KMS-11 (cell line): ENCODE measurements around the gene RBPJ.

Experiments
- H2AFZ ChIP-seq: fragments of 200-600 bp; sonication (generic); 2 replicates; pipeline ENCODE4 v1.6.1; 2016; ENCODE audit warnings: antibody characterized with exemption, mixed run types, low read depth
- H3K27ac ChIP-seq: fragments of 200-600 bp; sonication (generic); 2 replicates; pipeline ENCODE4 v1.6.1; 2016; ENCODE audit warnings: mild to moderate bottlenecking, mixed run types
- H3K27me3 ChIP-seq: fragments of 200-600 bp; sonication (generic); 2 replicates; pipeline ENCODE4 v1.6.1; 2017; ENCODE audit warnings: mild to moderate bottlenecking, low read depth, mixed run types, moderate library complexity; ENCODE audit not compliant: insufficient read depth
- H3K36me3 ChIP-seq: fragments of 200-600 bp; sonication (generic); 2 replicates; pipeline ENCODE4 v1.6.1; 2017; ENCODE audit warnings: mild to moderate bottlenecking, mixed run types; ENCODE audit not compliant: insufficient read depth
- H3K4me1 ChIP-seq: fragments of 200-600 bp; sonication (generic); 2 replicates; pipeline ENCODE4 v1.6.1; 2016; ENCODE audit warnings: mild to moderate bottlenecking, low read depth, mixed run types; ENCODE audit not compliant: poor library complexity, severe bottlenecking
- H3K4me2 ChIP-seq: fragments of 200-600 bp; sonication (generic); 2 replicates; pipeline ENCODE4 v1.7.0; 2016; ENCODE audit warnings: mild to moderate bottlenecking, mixed run types
- H3K4me3 ChIP-seq: fragments of 200-600 bp; sonication (generic); IDR thresholded peaks from 2 replicates; pipeline ENCODE4 v1.6.1; 2017; ENCODE audit warnings: low read depth, low read length, mixed read lengths; ENCODE audit not compliant: insufficient read depth
- H3K79me2 ChIP-seq: fragments of 200-600 bp; sonication (generic); 2 replicates; pipeline ENCODE4 v1.6.1; 2016; ENCODE audit warnings: low read depth, mixed run types; ENCODE audit not compliant: insufficient read depth
- H3K9ac ChIP-seq: fragments of 200-600 bp; sonication (generic); 2 replicates; pipeline ENCODE4 v1.6.1; 2016; ENCODE audit warnings: mild to moderate bottlenecking, mixed run types
- H4K20me1 ChIP-seq: fragments of 200-600 bp; sonication (generic); 2 replicates; pipeline ENCODE4 v1.6.1; 2016; ENCODE audit warnings: mild to moderate bottlenecking, mixed run types; ENCODE audit not compliant: insufficient read depth
- CTCF ChIP-seq: fragments of 200-600 bp; sonication (generic); conservative IDR thresholded peaks from 2 replicates; pipeline ENCODE4 v1.6.1; 2017; ENCODE audit warnings: low read depth, mild to moderate bottlenecking, antibody characterized with exemption, low read length, moderate library complexity, mixed read lengths

The RBPJ gene

GRCh38 chr4:26343038-26343398 is 22.2 kb downstream of the RBPJ start:
- H3K4me3 ChIP-seq: no peak overlapping the region
- TF ChIP-seq CTCF: no peak
- H3K4me1 ChIP-seq: peaks cover 8% of the 10 kb centered on the region
- no peak overlapping the region for H3K27ac ChIP-seq
- no peaks in the 10 kb centered on the region for H3K27me3 ChIP-seq
- H3K9ac ChIP-seq: no peak overlapping the region
- no peaks in the 10 kb centered on the region for H3K36me3 ChIP-seq
- no peak overlapping the region for H3K4me2 ChIP-seq
- no peak overlapping the region for H2AFZ ChIP-seq
- H4K20me1 ChIP-seq: no peaks in the 10 kb centered on the region; the same call in 1 of the 2 replicates
- peaks cover 40% of the 10 kb centered on the region; the same call in 1 of the 2 replicates for H3K79me2 ChIP-seq

GRCh38 chr4:26344901-26345564 is 24.2 kb downstream of the RBPJ start:
- H4K20me1 ChIP-seq: no peaks in the 10 kb centered on the region; the same call in 1 of the 2 replicates
- no peaks in the 10 kb centered on the region for H3K36me3 ChIP-seq
- TF ChIP-seq CTCF: no peak
- no peak overlapping the region for H3K9ac ChIP-seq
- no peak overlapping the region for H2AFZ ChIP-seq
- peaks cover 18% of the 10 kb centered on the region for H3K4me1 ChIP-seq
- H3K4me2 ChIP-seq: no peak overlapping the region
- H3K27ac ChIP-seq: no peak overlapping the region
- H3K79me2 ChIP-seq: peaks cover 44% of the 10 kb centered on the region; the same call in 1 of the 2 replicates
- H3K4me3 ChIP-seq: no peak overlapping the region
- no peaks in the 10 kb centered on the region for H3K27me3 ChIP-seq

- H4K20me1 ChIP-seq: no peaks in the 10 kb centered on the region; the same call in 1 of the 2 replicates
Observed at GRCh38 chr4:26345565-26345938, 24.7 kb downstream of the RBPJ start.

DNA sequence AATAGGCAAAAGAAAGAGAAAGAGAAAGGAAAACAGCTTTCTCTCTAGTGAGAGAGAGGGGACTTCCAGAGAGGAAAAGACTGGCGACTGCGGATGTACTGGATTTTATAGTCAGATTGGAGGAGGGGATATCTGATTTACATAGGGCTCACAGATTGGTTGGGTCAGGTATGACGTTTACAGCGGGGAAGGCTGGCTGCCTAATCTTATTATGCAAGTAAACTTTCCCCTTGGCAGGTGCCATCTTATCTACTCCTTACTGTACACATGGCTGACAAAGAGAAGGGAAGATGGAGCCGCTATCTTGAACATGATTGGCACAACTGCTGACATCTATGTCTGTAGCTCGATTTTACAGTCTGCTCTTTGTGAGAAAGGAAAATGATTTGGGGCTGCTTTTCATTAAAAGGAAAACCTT is 25.4 kb downstream of the RBPJ start:
- H3K4me3 ChIP-seq: no peak overlapping the region
- H3K79me2 ChIP-seq: peaks cover 40% of the 10 kb centered on the region; the same call in 1 of the 2 replicates
- no peak overlapping the region for H3K27ac ChIP-seq
- TF ChIP-seq CTCF: no peak
- no peak overlapping the region for H3K9ac ChIP-seq
- H3K27me3 ChIP-seq: no peaks in the 10 kb centered on the region
- H2AFZ ChIP-seq: no peak overlapping the region
- no peaks in the 10 kb centered on the region for H3K36me3 ChIP-seq
- H3K4me2 ChIP-seq: no peak overlapping the region
- no peaks in the 10 kb centered on the region; the same call in 1 of the 2 replicates for H4K20me1 ChIP-seq
- H3K4me1 ChIP-seq: peaks cover 14% of the 10 kb centered on the region

More at GRCh38 chr4:26345565-26345938, 24.7 kb downstream of the RBPJ start:
- Histone ChIP-seq H2AFZ (no peak overlapping the region), H3K9ac (no peak overlapping the region), H3K36me3 (no peaks in the 10 kb centered on the region), H3K27me3 (no peaks in the 10 kb centered on the region), H3K27ac (no peak overlapping the region), H3K4me3 (no peak overlapping the region), H3K4me2 (no peak overlapping the region), H3K79me2 (peaks cover 40% of the 10 kb centered on the region; the same call in 1 of the 2 replicates), H3K4me1 (peaks cover 18% of the 10 kb centered on the region)
- no peak for TF ChIP-seq CTCF
